ENCODE results near the gene IER5L.

DNA sequence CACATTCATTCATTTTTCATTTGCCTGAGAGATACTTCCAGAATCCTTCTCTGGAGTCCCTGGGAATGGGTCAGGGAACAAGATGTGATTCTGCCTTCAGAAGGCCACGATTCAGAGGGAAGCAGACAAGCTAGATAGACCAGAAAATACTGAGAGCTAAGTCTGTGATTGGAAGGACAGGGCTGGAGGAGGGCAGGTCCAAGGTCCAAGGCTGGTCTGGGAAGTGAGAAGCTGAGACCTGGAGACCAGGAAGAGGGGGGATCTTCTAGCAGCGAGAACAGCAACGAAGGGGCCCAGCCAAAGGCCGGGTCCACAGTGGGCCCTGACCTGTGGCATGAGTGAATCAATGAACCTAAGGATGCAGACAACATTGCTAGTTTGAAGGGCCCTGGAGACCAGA lies 4.1 kb upstream of the IER5L start:
- no peak for TF ChIP-seq POLR2A (IDR thresholded peaks at IDR 0.05; ENCODE audit: low read depth, low read length)
- no peak for TF ChIP-seq EZH2 (IDR thresholded peaks at IDR 0.05; ENCODE audit: borderline replicate concordance, low read depth, low read length, severe bottlenecking)
- TF ChIP-seq, protein P1, sequence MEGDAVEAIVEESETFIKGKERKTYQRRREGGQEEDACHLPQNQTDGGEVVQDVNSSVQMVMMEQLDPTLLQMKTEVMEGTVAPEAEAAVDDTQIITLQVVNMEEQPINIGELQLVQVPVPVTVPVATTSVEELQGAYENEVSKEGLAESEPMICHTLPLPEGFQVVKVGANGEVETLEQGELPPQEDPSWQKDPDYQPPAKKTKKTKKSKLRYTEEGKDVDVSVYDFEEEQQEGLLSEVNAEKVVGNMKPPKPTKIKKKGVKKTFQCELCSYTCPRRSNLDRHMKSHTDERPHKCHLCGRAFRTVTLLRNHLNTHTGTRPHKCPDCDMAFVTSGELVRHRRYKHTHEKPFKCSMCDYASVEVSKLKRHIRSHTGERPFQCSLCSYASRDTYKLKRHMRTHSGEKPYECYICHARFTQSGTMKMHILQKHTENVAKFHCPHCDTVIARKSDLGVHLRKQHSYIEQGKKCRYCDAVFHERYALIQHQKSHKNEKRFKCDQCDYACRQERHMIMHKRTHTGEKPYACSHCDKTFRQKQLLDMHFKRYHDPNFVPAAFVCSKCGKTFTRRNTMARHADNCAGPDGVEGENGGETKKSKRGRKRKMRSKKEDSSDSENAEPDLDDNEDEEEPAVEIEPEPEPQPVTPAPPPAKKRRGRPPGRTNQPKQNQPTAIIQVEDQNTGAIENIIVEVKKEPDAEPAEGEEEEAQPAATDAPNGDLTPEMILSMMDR (IDR thresholded peaks at IDR 0.05; ENCODE audit: extremely low read depth in 1 of 2, insufficient read depth in 1 of 2, low read depth in 1 of 2, low read length in 2 of 2), result no peak
- no peak for TF ChIP-seq POLR2AphosphoS5 (IDR thresholded peaks at IDR 0.05; ENCODE audit: insufficient read depth, low read depth, low read length)
- TF ChIP-seq FOS (IDR thresholded peaks at IDR 0.05; ENCODE audit: borderline replicate concordance, insufficient read depth, low read length), result no peak
- no peak for TF ChIP-seq JUN (IDR thresholded peaks at IDR 0.05; ENCODE audit: borderline replicate concordance, insufficient read depth, insufficient read length, low read depth)
- no peak for TF ChIP-seq GATA2 (IDR thresholded peaks at IDR 0.05; ENCODE audit: insufficient read depth, insufficient read length, low read depth, low read length)

Data from endothelial cell of umbilical vein (primary cell).